HepG2 (cell line): ENCODE measurements around the gene CSNK1D. TPM values are rescaled to one million over a fixed set of nuclear protein-coding genes. Genes with fewer than 3 reads are reported as not detected.

Source experiments
- AKNA ChIP-seq: sonication (generic); formaldehyde crosslinking; IDR thresholded peaks from 2 replicates; pipeline ENCODE4 v1.4.0; 2020; ENCODE audit warnings: missing genetic modification reagents, borderline replicate concordance
- ELF3 ChIP-seq: IDR thresholded peaks from 2 replicates; pipeline ENCODE4 v1.6.1; 2016; ENCODE audit warnings: missing genetic modification reagents, missing compliant biosample characterization
- FOXC1 ChIP-seq: sonication (generic); formaldehyde crosslinking; IDR thresholded peaks from 2 replicates; pipeline ENCODE4 v1.8.0; 2022; ENCODE audit warnings: mild to moderate bottlenecking, missing genetic modification reagents, borderline replicate concordance
- GFI1 ChIP-seq: sonication (generic); formaldehyde crosslinking; IDR thresholded peaks from 2 replicates; pipeline ENCODE4 v1.5.0; 2020; ENCODE audit warnings: missing genetic modification reagents, mild to moderate bottlenecking, borderline replicate concordance
- HDAC1 ChIP-seq: sonication (generic); formaldehyde crosslinking; IDR thresholded peaks from 2 replicates; pipeline ENCODE4 v1.5.1; 2020; ENCODE audit warnings: mild to moderate bottlenecking, missing genetic modification reagents
- KIAA2018 ChIP-seq: sonication (generic); formaldehyde crosslinking; IDR thresholded peaks from 2 replicates; pipeline ENCODE4 v1.5.0; 2020; ENCODE audit warnings: mild to moderate bottlenecking, missing genetic modification reagents, borderline replicate concordance
- MYPOP ChIP-seq: sonication (generic); formaldehyde crosslinking; IDR thresholded peaks from 2 replicates; pipeline ENCODE4 v1.8.1; 2023; ENCODE audit warnings: mild to moderate bottlenecking, moderate library complexity, missing genetic modification reagents
- NAIF1 ChIP-seq: sonication (generic); formaldehyde crosslinking; IDR thresholded peaks from 2 replicates; pipeline ENCODE4 v1.5.0; 2020; ENCODE audit warnings: mild to moderate bottlenecking, missing genetic modification reagents, borderline replicate concordance
- TBP ChIP-seq: sonication (generic); formaldehyde crosslinking; IDR thresholded peaks from 2 replicates; pipeline ENCODE4 v1.5.0; 2020; ENCODE audit warnings: missing genetic modification reagents
- ZBTB39 ChIP-seq: sonication (generic); formaldehyde crosslinking; IDR thresholded peaks from 2 replicates; pipeline ENCODE4 v1.5.0; 2020; ENCODE audit warnings: missing genetic modification reagents
- ZNF24 ChIP-seq: fragments of 450-650 bp; IDR thresholded peaks from 2 replicates; pipeline ENCODE4 v1.6.1; 2017; ENCODE audit warnings: antibody characterized with exemption, mild to moderate bottlenecking
- polyA plus RNA-seq, 8 experiments: library from polyadenylated mRNA; depleted of rRNA in 3 of 8; stranded (reverse) in 7 of 8; unstranded in 1 of 8; fragments of >200 nt; fragmentation: Illumina TruSeq in 4 of 8; extraction: Trizol in 4 of 8; gene quantifications; 2 replicates each; pipeline versions ENCODE4 v1.2.1 to v1.2.3, GENCODE V29; 2011 to 2016; ENCODE audit warnings: low read depth in 4 of 8, missing spikeins in 1 of 8, mixed read lengths in 1 of 8; ENCODE audit not compliant: insufficient read depth in 1 of 8
- total RNA-seq, 5 experiments: library from RNA; depleted of rRNA; stranded (reverse); fragments of >200 nt; fragmentation: Illumina TruSeq; extraction: Trizol; gene quantifications; 2 replicates each; pipeline ENCODE4 v1.2.3, GENCODE V29; 2016; ENCODE audit warnings: low read depth in 1 of 5

Gene CSNK1D
- total and polyA plus RNA-seq, 2 of the 13 experiments (the other 11 are each of a cell fraction or from before 2014, with no cell fraction given): 31.5 to 128 TPM

GRCh38 chr17:82205720-82206508, 67.6 kb downstream of the CSNK1D start (continued):
- no peak for TF ChIP-seq KIAA2018 (CRISPR knock-in tag)
- no peak for TF ChIP-seq ZNF24
- no peak for TF ChIP-seq TBP (CRISPR knock-in tag)
- TF ChIP-seq NAIF1 (CRISPR knock-in tag): no peak
- no peak; the same call in 1 of the 2 replicates for TF ChIP-seq FOXC1 (CRISPR knock-in tag)
- TF ChIP-seq ZBTB39 (CRISPR knock-in tag): peak; percentile 59; the same call in 1 of the 2 replicates
- peak; percentile 36; the same call in 1 of the 2 replicates for TF ChIP-seq MYPOP
- TF ChIP-seq ELF3 (CRISPR knock-in tag): peak; percentile 100
- no peak for TF ChIP-seq GFI1 (CRISPR knock-in tag)
- no peak for TF ChIP-seq AKNA (CRISPR knock-in tag)
- TF ChIP-seq HDAC1 (CRISPR knock-in tag): peak; percentile 63; the same call in 1 of the 2 replicates
